GM10266 (cell line): ENCODE measurements around the gene KANSL1L.

ENCODE experiments used
- DNase-seq: peaks from one replicate; pipeline ENCODE4 v3.0.0; 2012; ENCODE audit errors: extremely low spot score
- TF ChIP-seq, protein P1 (sequence below): IDR thresholded peaks from 2 replicates; pipeline ENCODE4 v1.5.1; 2012; ENCODE audit warnings: mild to moderate bottlenecking, low read depth; ENCODE audit not compliant: control insufficient read depth, insufficient read depth; ENCODE audit errors: missing control alignments

Gene KANSL1L

DNA sequence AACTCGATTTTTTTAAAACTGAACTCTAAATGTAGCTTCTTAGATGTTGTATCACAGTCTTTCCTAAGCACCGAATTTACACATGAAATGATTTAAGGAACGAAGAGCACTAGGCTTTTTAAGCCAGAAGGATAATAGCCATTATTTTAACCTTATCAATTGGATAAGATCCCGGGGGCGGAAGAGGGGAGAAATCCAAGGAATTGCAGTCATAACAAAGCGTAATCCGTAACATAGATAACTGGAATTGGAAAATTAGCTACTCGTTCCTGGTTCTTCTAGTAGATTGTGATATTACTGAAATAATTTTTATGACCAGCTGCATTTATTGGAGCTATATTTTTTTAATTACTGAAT, 988 bp upstream of the KANSL1L start:
- DNase-seq: no peak
- TF ChIP-seq, protein P1, sequence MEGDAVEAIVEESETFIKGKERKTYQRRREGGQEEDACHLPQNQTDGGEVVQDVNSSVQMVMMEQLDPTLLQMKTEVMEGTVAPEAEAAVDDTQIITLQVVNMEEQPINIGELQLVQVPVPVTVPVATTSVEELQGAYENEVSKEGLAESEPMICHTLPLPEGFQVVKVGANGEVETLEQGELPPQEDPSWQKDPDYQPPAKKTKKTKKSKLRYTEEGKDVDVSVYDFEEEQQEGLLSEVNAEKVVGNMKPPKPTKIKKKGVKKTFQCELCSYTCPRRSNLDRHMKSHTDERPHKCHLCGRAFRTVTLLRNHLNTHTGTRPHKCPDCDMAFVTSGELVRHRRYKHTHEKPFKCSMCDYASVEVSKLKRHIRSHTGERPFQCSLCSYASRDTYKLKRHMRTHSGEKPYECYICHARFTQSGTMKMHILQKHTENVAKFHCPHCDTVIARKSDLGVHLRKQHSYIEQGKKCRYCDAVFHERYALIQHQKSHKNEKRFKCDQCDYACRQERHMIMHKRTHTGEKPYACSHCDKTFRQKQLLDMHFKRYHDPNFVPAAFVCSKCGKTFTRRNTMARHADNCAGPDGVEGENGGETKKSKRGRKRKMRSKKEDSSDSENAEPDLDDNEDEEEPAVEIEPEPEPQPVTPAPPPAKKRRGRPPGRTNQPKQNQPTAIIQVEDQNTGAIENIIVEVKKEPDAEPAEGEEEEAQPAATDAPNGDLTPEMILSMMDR: no peak

DNA sequence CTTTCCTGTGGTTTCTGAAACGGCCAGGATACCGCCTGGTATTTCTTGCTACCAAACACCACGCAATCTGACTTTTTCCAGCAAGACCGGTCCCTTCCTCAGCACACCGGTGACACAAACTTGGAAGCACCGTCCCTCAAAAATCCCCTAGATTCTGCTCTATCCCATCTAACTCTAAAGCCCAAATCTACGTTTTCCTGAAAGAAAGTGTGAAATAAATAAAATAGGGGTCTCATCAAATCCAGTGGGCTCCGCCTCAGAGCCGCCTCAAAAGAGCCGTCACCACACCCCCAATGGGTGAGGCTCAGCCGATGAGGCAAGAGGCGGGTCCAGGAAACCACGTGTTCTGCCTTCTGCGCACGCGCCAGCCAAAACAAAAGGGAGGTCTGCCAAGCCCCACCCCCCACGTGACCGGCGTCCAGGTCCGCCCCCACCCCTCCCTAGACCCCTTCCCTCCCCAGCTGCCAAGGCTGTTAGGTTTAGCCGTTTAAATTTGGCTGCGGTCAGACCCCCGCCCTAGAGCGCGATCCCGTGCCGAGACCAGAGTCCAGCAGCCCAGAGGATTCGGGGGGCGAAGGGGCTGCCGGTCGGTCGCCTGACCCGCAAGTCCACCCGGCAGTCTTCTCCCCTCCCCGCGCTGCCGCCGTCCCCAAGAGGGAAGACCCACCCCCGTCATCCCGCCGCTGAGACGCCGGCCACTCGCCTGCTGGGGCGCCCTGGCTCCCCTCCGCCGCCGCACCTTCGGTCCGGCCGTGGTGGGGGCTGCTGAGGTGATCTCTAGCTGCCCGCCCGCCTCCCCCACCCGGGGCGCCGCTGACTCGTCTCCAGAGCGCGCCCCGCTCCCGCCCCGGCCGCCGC, 534 bp downstream of the KANSL1L start:
- TF ChIP-seq, protein P1: no peak
- peak; percentile 95 for DNase-seq

DNA sequence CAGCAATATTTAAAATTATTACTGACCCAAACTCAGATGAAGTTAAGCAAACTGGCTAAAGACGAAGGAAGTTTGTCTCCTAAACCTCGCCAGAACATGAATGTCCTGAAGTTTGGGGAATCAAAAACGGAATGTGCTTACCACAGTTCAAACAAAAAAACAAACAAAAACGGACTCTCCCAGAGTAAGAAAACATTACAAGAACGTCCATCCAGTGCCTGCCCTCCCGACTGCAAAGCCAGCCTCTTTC, 1.1 kb downstream of the KANSL1L start:
- TF ChIP-seq, protein P1: no peak
- no peak for DNase-seq

DNA sequence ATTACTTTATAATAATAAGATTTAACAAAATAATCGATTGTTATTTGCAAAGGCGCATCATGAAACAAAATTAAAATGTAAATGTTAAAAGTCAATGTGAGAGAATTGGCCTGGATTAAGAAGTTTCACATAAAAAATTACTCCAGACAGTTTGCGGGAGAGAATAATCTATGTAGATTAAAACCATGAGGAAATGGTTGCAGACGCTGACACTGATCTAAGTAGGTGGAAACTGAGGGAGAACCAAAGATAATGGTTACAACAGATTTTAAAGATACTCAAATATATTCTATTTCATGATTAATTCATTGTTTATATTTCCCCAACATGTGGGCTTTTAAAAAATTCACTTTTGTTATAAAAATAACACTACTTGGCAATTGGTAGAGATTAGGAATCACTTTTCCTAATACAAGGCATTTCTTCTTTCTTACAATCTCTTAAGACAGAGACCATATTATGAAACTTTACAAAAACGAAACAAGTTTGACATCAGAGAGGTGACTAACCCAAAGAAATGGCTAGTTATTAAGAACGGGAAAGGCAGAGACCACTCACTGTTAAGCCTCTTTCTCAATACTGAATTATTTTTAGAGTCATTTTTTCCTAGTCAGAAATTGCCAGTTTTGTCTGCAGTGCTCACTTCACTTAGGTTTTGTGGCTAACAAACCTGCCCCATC, 1.6 kb downstream of the KANSL1L start:
- TF ChIP-seq, protein P1: no peak
- DNase-seq: peak; percentile 44

DNA sequence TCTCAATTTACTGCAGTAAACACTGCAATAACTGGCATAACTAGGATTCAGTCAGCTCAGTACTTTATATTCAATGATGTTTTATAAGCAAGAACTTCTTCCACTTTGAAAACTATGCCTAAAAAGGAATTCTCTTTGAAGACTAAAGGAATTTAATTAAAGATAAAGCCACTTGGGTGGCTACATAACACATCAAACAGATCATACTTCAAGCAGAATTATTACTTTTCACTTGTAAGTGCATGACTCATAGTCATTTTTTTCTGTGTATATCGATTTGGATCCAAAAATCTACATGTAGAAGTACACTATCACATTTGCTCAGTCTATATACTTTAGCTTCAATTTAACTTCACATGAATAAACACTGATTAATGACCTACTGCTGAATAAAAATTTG, 4.0 kb downstream of the KANSL1L start:
- TF ChIP-seq, protein P1: no peak
- DNase-seq: no peak

DNA sequence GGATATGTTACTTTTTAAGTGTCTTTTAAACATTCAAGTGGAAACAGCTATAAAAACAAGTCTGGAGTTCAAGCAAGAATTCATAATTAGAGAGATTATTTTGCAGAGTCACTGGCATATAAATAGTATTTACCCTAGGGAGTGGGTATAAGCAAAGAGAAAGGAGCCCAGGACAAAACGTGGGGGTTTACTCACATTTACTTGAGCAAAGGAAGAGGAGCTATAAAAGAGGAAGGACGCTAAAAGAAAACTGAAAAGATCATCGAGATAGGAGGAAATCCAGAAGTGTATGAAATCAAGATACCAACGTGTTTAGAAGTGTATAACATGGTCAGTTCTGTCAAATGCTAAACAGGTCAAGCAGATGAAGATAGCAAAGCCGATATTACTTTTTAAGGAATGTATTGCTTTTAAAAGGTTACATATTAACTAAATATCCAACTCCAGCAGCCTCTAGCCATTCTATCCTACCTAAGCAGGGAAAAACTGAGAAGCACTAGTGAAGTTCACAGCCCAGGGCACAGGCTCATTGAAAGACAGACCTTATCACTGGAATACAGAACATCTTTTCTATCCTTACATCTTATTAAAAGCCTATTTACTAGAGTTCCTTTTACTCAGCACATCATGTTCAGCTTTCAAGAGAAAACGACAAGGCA, 8.6 kb downstream of the KANSL1L start:
- TF ChIP-seq, protein P1: no peak
- DNase-seq: no peak

DNA sequence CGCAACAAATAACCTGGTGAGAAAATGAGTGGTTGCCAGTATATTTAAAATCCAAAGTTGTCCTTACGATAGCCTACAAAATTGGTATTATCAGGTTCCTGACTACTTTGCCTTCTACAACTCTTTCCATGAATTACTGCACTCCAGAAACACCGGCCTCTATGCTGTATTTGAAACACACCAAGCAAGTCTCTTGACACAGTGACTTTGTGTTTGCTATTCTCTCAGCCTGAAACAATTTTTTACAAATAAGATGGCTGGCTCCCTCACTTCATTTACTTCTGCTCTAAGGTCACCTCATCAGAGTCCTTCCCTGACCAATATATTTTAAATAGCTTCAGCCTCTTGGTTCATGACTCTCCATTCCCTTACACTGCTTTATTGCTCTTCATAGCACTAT, 12.2 kb downstream of the KANSL1L start:
- TF ChIP-seq, protein P1: no peak
- no peak for DNase-seq
